Measurements from ENCODE around the gene IGSF8. TPM values are rescaled to one million over a fixed set of nuclear protein-coding genes. Genes with fewer than 3 reads are reported as not detected.
"Not testable (repeated sequence)": the region's sequence is repeated elsewhere in the genome, so short reads cannot be mapped to it uniquely, and the experiment has no call there.

Gene IGSF8
- total RNA-seq, 1 donor from 2014 or later, result 28.4 TPM

DNA sequence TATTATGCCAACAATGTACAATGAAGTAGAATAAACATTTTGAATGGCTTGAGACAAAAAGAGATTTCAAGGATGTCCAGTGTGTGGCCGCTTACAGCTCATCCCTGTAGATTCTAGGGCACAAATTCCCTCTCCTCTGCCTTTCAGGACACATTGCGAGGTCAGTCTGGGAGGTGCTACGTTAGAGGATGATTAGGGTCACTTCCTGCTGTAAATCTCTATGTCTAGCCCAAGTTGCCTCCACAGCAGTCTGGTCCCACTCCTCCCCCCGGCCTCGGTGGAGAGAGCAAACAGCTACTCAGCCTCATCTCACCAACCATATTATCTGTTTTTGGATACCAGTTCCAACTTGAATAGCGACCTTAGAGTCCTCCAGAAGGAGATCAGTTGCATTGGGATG lies 45.5 kb downstream of the IGSF8 start:
- TF ChIP-seq, protein P1, sequence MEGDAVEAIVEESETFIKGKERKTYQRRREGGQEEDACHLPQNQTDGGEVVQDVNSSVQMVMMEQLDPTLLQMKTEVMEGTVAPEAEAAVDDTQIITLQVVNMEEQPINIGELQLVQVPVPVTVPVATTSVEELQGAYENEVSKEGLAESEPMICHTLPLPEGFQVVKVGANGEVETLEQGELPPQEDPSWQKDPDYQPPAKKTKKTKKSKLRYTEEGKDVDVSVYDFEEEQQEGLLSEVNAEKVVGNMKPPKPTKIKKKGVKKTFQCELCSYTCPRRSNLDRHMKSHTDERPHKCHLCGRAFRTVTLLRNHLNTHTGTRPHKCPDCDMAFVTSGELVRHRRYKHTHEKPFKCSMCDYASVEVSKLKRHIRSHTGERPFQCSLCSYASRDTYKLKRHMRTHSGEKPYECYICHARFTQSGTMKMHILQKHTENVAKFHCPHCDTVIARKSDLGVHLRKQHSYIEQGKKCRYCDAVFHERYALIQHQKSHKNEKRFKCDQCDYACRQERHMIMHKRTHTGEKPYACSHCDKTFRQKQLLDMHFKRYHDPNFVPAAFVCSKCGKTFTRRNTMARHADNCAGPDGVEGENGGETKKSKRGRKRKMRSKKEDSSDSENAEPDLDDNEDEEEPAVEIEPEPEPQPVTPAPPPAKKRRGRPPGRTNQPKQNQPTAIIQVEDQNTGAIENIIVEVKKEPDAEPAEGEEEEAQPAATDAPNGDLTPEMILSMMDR (conservative IDR thresholded peaks at IDR 0.05), result no peak
- DNase-seq (ENCODE audit: low read depth, low spot score), result no peak
- peak overlapping the region; percentile 36 for H3K4me3 Mint-ChIP-seq
- peaks cover 56% of the 10 kb centered on the region for H3K27me3 Mint-ChIP-seq (ENCODE audit: low read depth)
- H3K4me1 Mint-ChIP-seq, result peaks cover 77% of the 10 kb centered on the region
- no peak overlapping the region for H3K27ac Mint-ChIP-seq (ENCODE audit: unreplicated experiment)
- H3K9me3 Mint-ChIP-seq, result peaks cover 6% of the 10 kb centered on the region
- H3K36me3 Mint-ChIP-seq (ENCODE audit: low read depth), result peaks cover 2% of the 10 kb centered on the region

DNA sequence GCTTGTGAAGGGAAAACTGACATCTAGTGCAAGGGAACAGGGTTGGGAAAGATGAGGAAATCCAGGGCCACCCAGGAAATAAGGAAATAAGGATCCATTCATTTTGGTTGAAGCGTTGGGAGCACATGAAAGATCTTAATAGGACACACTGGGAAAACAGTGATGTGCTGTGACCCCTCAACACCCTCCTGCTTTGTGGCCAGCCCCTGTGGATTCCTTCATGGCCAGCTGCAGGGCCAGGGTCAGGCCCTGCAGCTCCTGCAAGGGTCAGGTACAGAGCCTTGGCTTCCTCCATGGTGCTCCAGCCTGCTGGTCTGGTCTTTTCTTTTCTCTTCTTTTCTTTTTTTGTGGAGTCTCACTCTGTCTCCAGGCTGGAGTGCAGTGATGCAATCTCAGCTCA lies 47.8 kb downstream of the IGSF8 start:
- TF ChIP-seq, protein P1 (conservative IDR thresholded peaks at IDR 0.05), result no peak
- DNase-seq (ENCODE audit: low read depth, low spot score), result no peak
- Mint-ChIP-seq H3K4me1 (peaks cover 78% of the 10 kb centered on the region), H3K36me3 (ENCODE audit: low read depth) (peaks cover 2% of the 10 kb centered on the region), H3K27me3 (ENCODE audit: low read depth) (peaks cover 55% of the 10 kb centered on the region), H3K9me3 (peaks cover 6% of the 10 kb centered on the region), H3K27ac (ENCODE audit: unreplicated experiment) (no peak overlapping the region), H3K4me3 (no peak overlapping the region)

DNA sequence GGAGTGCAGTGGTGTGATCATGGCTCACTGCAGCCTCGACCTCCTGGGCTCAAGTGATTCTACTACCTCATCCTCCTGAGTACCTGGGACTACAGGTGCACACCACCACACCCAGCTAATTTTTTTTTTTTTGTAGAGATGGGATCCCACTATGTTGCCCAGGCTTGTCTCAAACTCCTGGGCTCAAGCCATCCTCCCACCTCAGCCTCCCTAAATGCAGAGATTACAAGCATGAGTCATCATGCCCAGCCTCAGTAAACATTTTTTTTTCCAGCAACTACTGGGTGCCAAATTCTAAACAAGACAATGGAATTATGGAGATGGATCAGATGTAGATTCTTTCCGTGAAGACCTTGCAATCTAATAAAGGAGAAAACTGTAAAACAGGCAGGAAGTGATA lies 48.2 kb downstream of the IGSF8 start:
- not testable (repeated sequence) for H3K9me3 Mint-ChIP-seq; DNase-seq (ENCODE audit: low read depth, low spot score); H3K36me3 Mint-ChIP-seq (ENCODE audit: low read depth); H3K4me3 Mint-ChIP-seq; H3K27ac Mint-ChIP-seq (ENCODE audit: unreplicated experiment)
- peaks cover 73% of the 10 kb centered on the region for H3K4me1 Mint-ChIP-seq
- H3K27me3 Mint-ChIP-seq (ENCODE audit: low read depth), result peaks cover 59% of the 10 kb centered on the region

DNA sequence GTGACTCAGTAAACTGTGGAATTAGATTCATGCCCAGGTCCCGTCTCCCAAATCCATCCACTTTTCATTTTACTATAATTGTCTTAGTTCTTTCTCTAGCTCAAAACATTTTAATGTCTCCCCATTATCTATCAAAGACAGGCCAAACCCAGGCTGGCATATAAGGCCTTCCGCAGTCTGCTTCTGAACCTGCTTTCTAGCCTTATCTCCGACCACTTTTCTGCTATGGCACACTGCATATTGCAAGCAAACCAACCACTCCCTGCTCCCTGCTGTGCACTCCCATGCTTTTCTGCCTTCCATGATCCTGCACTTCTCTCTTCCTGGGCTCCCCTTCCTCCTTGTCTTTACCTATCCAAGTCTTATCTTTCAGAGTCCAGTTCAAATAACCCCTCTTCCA lies 49.3 kb downstream of the IGSF8 start:
- Mint-ChIP-seq H3K4me3 (no peak overlapping the region), H3K27me3 (ENCODE audit: low read depth) (peaks cover 67% of the 10 kb centered on the region), H3K36me3 (ENCODE audit: low read depth) (peaks cover 2% of the 10 kb centered on the region), H3K9me3 (peaks cover 6% of the 10 kb centered on the region), H3K4me1 (peaks cover 62% of the 10 kb centered on the region), H3K27ac (ENCODE audit: unreplicated experiment) (no peak overlapping the region)
- TF ChIP-seq, protein P1 (conservative IDR thresholded peaks at IDR 0.05), result no peak
- DNase-seq (ENCODE audit: low read depth, low spot score), result no peak

DNA sequence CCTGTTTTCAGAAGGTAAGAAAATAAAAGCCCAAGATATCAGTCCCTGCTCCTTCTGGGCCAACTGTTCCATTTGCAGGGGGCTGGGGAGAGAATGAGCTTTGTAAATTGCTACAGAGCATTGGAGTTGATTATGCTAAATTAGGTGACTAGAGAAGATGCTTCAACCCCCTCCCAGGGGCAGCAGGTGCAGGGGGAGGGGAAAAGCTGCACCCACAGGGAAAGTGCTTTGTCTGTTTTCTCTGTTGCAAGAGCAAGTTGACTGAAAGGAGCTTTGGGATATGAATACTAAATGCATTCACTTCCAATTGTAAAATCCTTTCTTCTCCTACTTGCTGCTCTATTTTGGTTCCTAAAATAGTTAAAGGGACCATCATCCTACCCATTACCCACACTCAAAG lies 50.1 kb downstream of the IGSF8 start:
- Mint-ChIP-seq H3K27ac (ENCODE audit: unreplicated experiment) (no peak overlapping the region), H3K4me3 (no peak overlapping the region), H3K36me3 (ENCODE audit: low read depth) (peaks cover 2% of the 10 kb centered on the region), H3K9me3 (peaks cover 4% of the 10 kb centered on the region), H3K27me3 (ENCODE audit: low read depth) (peaks cover 66% of the 10 kb centered on the region), H3K4me1 (peaks cover 55% of the 10 kb centered on the region)
- TF ChIP-seq, protein P1 (conservative IDR thresholded peaks at IDR 0.05), result no peak
- no peak for DNase-seq (ENCODE audit: low read depth, low spot score)

DNA sequence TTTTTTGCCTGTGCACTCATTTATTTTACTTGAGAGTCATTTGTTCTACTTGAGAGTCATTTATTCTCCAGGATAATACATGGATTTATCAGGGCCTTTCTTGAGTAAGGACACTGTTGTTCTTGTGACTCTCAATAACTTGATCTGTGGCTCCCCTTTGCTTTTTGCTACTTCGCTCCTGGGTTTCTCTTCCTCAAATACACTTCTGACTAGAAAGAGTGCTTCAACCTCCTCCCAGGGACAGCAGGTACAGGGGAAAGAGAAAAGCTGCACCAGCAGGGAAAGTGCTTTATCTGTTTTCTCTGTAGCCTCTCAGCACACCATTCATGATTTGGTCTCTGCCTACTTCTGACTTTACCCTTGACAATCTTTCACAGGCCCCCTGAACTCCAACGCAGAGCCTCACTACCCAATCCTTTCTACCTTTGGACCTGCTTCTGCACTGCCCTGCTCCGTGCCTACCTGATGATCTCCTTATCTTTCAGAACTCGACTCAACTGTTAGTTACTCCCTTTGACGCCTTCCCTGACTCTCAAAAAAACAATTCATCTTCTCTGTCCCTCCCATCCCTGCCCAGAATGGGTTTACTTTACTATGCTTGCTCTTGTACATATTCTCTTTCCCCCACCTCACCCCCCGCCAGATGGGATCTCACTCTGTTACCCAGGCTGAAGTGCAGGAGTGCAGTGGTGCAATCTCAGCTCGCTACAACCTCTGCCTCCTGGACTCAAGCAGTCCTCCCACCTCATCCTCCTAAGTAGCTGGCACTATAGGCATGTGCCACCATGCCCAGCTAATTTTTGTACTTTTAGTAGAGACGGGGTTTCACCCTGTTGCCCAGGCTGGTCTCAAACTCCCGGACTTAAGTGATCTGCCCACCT lies 51.1 kb downstream of the IGSF8 start:
- peaks cover 45% of the 10 kb centered on the region for H3K4me1 Mint-ChIP-seq
- TF ChIP-seq, protein P1 (conservative IDR thresholded peaks at IDR 0.05), result no peak
- H3K4me3 Mint-ChIP-seq, result no peak overlapping the region
- no peak overlapping the region for H3K27ac Mint-ChIP-seq (ENCODE audit: unreplicated experiment)
- H3K27me3 Mint-ChIP-seq (ENCODE audit: low read depth), result peaks cover 64% of the 10 kb centered on the region
- DNase-seq (ENCODE audit: low read depth, low spot score), result no peak
- peaks cover 4% of the 10 kb centered on the region for H3K9me3 Mint-ChIP-seq
- peaks cover 2% of the 10 kb centered on the region for H3K36me3 Mint-ChIP-seq (ENCODE audit: low read depth)
